ENCODE data around the gene DRC7. TPM values are rescaled to one million over a fixed set of nuclear protein-coding genes. Genes with fewer than 3 reads are reported as not detected.

Gene DRC7
- total RNA-seq, 4 donors from 2014 or later, result 0.79 TPM; not detected in 3

GRCh38 chr16:57660715-57661463 lies 33.7 kb upstream of the DRC7 start:
- no peak for DNase-seq
- intact Hi-C loops (cut with DNase I), result no loop called here
- TF ChIP-seq POLR2A (IDR thresholded peaks at IDR 0.05) (no peak), CTCF (IDR thresholded peaks at IDR 0.05) (no peak)
- Histone ChIP-seq H3K27ac (no peak overlapping the region), H3K9me3 (no peaks in the 10 kb centered on the region), H3K27me3 (no peaks in the 10 kb centered on the region), H3K36me3 (peaks cover 8 to 98% (median 27%) of the 10 kb centered on the region in 3 donors), H3K4me1 (no peaks in the 10 kb centered on the region), H3K4me3 (no peak overlapping the region)
- 82 to 91% methylated on average over 6 to 7 of the region's 11 CpGs for WGBS, 2 donors

- no peak for DNase-seq
- WGBS, 2 donors, result 61 to 88% methylated on average over 5 to 7 of the region's 7 CpGs
Observed at GRCh38 chr16:57661510-57661909, 33.1 kb upstream of the DRC7 start.

GRCh38 chr16:57661936-57662906 lies 32.4 kb upstream of the DRC7 start:
- 78 to 88% methylated on average over 12 to 17 of the region's 20 CpGs for WGBS, 2 donors
- Histone ChIP-seq H3K36me3 (peaks cover 8 to 85% (median 26%) of the 10 kb centered on the region in 3 donors), H3K9me3 (no peaks in the 10 kb centered on the region), H3K4me3 (no peak overlapping the region), H3K27ac (no peak overlapping the region), H3K27me3 (no peaks in the 10 kb centered on the region), H3K4me1 (no peaks in the 10 kb centered on the region)
- TF ChIP-seq CTCF (IDR thresholded peaks at IDR 0.05), result no peak
- no peak for TF ChIP-seq POLR2A (IDR thresholded peaks at IDR 0.05)
- no peak for DNase-seq
- intact Hi-C loops (cut with DNase I), result no loop called here

More at GRCh38 chr16:57661510-57661909, 33.1 kb upstream of the DRC7 start:
- H3K27ac ChIP-seq, result no peak overlapping the region
- H3K4me1 ChIP-seq, result no peaks in the 10 kb centered on the region
- intact Hi-C loops (cut with DNase I), result no loop called here
- no peak overlapping the region for H3K4me3 ChIP-seq
- TF ChIP-seq CTCF (IDR thresholded peaks at IDR 0.05) (no peak), POLR2A (IDR thresholded peaks at IDR 0.05) (no peak)
- no peaks in the 10 kb centered on the region for H3K9me3 ChIP-seq
- H3K36me3 ChIP-seq, result peaks cover 8 to 92% (median 27%) of the 10 kb centered on the region in 3 donors
- no peaks in the 10 kb centered on the region for H3K27me3 ChIP-seq

- DNase-seq, result no peak
- H3K36me3 ChIP-seq, result peaks cover 8 to 73% (median 15%) of the 10 kb centered on the region in 3 donors
Observed at GRCh38 chr16:57663436-57663835, 31.2 kb upstream of the DRC7 start.

More at GRCh38 chr16:57663436-57663835, 31.2 kb upstream of the DRC7 start:
- H3K9me3 ChIP-seq, result no peaks in the 10 kb centered on the region
- WGBS, 2 donors, result 60 to 91% methylated on average over 4 to 9 of the region's 21 CpGs
- no peaks in the 10 kb centered on the region for H3K27me3 ChIP-seq
- no peak overlapping the region for H3K27ac ChIP-seq
- intact Hi-C loops (cut with DNase I), result no loop called here
- TF ChIP-seq POLR2A (IDR thresholded peaks at IDR 0.05) (no peak), CTCF (IDR thresholded peaks at IDR 0.05) (no peak)
- no peak overlapping the region for H3K4me3 ChIP-seq
- H3K4me1 ChIP-seq, result no peaks in the 10 kb centered on the region

All from esophagus squamous epithelium (tissue), 5 donors.